Stimulated activated CD4-positive, alpha-beta T cell treated with anti-CD3 and anti-CD28 coated beads, TNF-alpha, amount 100 ng/mL, for 1 hour (primary cell): ENCODE results near the gene SCAANT1.

ENCODE experiments used
- DNase-seq, 3 donors: peaks; one replicate each; pipeline ENCODE4 v3.0.0-alpha.2; 2020; ENCODE audit warnings: low read depth in 3 of 3, low spot score in 1 of 3

The SCAANT1 gene

GRCh38 chr3:63864008-63864964, 47.9 kb downstream of the SCAANT1 start:
- DNase-seq, result peak in 1 of 3 donors; percentile 29

- peak; percentile 9 to 61 (median 45) for DNase-seq
Observed at GRCh38 chr3:63863150-63864007, 48.8 kb downstream of the SCAANT1 start, which contains the start of the genes ATXN7 and THOC7. Gene ATXN7, plus strand, starts transcription at chr3:63863867. Its CDS starts 48,732 bp downstream, at chr3:63912599. Gene THOC7, minus strand, starts transcription at chr3:63863805. Its CDS starts 15 bp downstream, at chr3:63863790.

- no peak for DNase-seq
Observed at GRCh38 chr3:63862804-63863149, 49.4 kb downstream of the SCAANT1 start.
